Measurements from ENCODE around the gene DOK7.

DOK7 gene

DNA sequence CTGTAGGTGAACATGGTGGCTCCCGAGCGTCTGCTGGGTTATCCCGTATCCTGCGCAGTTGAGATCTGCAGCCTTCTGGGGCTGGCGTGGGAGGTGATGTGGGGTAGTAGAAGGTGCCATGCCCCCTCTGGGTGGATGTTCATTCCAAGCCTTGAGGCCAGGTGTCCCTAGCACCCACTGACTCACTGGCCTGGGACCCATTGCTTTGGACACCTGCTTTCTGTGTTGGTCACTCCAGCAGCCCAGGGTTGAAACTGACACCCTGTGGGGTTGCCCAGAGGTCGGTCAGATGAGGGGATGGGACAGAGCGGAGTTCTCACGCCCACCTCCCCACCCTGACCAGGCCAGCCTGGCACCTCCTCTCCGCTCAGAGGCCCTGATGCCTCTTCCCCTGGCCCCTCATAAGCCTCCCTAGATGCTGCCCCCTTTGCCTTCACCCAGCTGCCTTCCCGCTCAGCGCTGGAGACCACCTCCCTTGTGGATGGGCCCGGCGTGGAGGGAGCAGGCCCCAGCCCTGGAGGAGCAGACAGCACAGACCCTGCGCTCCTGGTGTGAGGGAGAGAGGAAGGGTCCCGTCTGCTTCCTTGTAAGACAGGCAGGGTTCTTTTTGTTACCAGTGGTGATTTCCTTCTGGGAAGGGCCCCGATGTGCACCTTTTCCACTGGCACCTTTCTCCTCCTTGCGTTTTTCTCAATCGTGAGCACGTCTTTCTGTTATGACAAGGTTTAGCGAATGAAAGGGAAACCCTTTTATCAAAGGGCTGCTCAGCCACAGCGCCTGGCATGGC, 2.0 kb downstream of the DOK7 start:
- DNase-seq, result no peak

DNA sequence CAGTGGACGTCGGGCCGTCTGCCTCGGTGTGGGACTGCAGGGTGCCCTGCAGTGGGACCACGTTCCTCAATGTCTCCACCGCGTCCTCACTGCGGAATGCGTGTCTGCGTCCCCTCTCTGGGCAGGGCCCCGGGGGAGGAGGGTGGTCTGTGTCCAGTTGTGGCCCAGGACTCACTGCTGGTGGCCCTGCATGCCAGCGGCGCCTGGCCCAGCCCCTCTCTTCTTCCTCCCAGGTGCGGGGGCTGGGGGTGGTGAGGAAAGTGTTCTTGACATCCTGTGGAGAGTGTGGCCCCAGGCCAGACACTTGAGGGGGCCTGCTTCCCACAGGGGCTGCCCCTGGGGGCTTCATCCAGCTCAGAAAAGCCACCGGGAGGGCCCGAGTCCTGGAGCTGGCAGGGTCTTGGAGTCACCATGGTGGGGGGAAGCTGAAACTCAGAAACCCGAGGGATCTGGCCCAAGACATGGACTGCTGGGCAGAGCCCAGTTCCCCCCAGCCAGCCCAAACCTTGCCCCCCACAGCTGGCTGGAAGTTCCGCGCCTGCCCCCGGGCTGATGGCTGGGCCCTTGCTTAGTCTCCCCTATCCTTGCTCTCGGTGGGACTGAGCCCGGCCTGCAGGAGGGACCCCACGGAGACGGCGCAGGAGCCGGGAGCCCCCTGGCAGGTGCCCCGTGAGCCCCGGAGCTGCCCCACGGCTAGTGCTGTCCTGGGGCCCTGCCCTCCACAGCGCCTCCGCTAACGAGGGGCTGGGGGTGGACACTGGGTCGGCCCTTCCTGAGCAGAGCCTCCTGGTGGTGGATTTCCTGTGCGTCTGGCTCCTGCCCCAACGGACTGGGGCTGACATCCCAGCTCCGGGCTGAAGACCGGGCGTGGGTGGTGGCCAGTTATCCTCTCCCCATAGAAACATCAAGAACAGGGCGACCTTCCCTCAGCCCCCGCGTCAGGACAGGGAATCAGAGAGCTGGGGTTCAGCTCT, 2.9 kb downstream of the DOK7 start:
- DNase-seq, result no peak

DNA sequence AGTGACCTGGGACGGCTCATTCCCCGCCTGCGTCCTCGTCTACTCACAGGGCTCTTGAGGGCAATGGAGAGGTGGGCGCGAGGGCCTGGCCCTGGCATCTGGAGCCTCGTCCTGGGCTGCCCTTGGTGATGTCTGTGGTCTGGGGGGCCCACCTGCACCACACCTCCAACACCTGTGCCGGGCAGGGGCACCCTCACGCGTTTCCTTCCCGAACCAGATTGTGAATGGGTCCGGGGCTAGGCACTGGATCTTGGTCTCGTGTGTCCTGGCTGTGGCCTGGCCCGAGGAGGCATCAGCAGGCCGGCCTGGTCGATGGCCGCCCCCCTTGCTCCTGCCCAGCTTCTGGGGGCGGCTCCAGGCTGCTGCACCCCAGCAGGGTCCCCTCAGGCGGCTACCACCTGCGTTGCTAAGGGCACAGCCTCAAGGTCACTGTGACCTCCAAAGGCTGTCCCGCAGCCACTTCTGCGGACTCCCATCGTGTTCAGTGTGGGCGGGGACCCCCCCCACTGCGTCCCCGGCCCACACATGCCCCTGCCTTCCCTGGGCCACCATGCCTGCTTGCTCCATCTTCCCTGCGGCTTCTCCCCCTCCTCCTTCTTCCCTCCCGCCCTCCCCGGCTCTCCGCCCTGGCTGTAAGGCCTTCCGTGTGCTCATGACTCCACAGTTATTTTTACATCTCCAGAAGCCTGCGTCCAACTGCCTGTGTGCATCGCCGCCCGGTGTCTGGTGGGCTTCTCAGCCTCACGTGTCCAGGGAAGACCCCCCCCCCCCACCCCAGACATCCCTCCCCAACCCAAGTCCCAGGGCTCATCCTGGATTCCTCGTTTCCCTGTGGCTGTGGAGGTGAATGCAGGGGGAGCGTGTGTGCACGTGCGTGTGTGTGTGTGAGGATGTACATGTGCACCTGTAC, 3.8 kb downstream of the DOK7 start:
- no peak for DNase-seq

- no peak for DNase-seq
These were observed 4.5 kb downstream of the DOK7 start for GRCh38 chr4:3467601-3468031.

- no peak for DNase-seq
These were observed 5.0 kb downstream of the DOK7 start for GRCh38 chr4:3468154-3468553.

DNA sequence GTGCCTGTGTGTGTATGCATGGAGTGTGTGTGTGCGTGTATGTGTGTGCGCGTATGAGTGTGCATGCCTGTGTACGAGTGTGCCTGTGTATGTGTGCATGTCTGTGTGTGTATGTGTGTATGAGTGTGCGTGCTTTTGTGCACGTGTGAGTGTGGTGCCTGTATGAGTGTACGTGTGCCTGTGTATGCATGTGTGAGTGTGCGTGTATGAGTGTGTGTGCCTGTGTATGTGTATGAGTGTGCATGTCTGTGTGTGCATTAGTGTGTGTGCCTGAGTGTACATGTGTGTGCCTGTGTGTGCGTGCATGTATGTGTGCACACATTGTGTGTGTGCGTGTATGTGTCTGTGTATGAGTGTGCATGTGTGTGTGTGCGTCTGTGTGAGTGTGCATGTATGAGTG, 5.7 kb downstream of the DOK7 start:
- no peak for DNase-seq

GRCh38 chr4:3469386-3470243, 6.5 kb downstream of the DOK7 start:
- no peak for DNase-seq

GRCh38 chr4:3470244-3471097, 7.4 kb downstream of the DOK7 start:
- no peak for DNase-seq

DNA sequence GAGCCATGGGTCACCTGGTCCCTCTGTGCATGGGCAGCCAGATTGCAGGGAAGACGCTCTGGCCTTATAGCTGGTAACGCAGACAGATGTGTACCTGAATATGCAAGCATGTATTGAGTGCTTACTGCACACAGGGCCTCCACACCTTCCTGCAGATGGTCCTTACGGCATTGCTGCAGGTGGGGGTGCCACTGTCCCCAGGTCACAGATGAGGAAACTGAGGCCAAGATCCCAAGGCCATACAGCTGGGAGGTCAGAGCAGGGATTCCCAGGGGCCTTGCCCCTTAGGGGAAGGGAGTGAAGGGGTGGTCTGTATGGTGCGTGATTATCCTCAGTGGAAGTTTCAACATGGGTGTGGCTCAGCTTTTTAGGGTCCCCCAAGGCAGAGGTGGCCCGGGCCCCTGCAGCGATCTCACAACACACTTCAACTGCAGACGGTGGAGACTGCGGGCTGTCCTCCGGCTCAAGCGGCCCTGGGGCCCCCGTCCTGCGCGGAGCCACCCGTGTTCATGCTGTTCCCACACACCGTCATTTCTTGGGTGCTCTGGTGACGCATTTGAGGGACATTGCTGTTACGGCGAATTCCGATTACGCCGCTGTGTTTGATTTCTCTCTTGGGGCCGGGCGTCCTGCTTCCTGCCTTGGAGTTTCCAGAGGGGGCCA, 8.1 kb downstream of the DOK7 start:
- no peak for DNase-seq

DNA sequence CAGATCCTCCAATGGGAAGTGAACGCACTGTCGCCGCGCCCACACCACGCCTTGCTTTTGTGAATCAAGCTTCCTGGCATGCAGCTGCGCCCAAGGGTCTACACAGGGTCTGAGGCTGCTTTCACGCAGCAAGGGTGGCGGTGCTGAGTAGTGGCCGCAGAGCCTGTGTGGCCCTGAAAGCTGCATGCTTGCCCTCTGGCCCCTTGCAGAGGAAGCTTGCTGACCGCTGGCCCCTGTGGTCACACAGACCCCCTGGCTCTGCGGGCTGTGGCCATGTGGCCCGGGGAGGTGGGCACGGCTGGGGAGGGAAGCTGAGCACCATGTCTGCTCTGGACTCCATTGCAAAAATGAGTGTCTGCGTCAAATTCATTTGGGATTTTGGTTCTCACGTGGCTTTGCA, 8.8 kb downstream of the DOK7 start:
- no peak for DNase-seq

DNA sequence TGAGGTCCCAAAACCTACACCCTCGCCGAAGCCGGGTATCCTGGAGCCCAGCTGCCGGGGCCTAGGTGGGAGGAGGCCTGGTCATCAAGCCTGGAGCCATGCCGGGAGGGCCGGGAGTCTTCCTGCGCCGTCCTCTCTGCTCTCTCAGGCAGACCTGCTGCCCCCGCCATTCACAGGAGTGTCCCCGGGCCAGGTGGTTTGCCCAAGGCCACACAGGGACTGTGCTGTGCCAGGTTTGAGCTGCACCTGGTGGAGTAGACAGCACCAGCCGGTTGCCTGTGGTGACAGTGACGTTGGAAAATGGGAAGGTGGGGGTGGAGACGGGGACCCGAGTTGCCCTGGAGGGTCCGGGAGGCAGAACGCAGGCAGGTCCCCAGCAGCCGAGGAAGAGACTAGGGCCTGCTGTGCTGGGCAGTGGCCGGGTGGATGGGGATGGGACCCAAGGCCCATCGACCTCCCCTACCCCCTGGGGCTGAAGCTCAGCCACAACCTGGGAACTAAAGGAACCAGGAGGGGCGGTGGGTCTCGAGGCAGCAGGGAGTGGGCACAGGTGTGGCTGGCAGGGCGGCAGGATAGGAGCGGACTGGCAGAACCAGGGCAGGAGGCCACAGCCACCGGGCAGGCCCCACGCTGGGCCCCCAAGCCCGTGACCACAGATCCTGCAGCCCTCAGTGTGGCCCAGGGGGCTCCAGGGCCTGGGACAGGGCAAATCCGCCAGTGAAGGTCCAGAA, 9.5 kb downstream of the DOK7 start:
- no peak for DNase-seq

DNA sequence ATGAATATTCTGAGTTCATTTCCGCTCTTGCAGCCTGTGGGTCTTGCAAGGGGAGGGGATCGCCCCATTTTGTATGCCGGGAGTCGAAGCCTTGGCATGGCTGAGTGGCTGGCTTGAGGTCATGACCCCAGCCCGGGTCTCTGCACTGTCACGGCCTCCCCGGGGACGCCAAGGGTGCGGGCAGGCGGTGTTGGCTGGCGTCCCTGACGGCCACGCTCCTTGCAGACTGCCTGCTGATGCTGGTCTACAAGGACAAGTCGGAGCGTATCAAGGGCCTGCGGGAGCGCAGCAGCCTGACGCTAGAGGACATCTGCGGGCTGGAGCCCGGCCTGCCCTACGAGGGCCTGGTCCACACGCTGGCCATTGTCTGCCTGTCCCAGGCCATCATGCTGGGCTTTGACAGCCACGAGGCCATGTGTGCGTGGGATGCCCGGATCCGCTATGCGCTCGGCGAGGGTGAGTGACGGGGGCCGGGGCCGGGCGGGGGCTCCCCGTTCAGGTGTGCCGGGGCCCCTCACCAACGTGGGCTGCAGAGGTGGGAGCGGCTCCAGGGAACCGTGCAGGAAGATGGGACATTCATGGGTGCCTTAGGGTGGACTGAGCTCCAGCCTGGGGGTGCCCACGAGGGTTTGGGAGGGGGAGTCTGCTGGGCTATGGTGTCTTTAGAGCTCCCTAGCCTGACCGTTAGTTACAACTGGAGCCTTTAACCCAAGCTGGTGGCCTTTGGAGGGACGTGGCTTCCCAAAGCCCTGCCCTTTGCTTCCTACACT, 10.3 kb downstream of the DOK7 start:
- DNase-seq, result no peak

GRCh38 chr4:3473996-3474765, 11.1 kb downstream of the DOK7 start:
- no peak for DNase-seq

DNA sequence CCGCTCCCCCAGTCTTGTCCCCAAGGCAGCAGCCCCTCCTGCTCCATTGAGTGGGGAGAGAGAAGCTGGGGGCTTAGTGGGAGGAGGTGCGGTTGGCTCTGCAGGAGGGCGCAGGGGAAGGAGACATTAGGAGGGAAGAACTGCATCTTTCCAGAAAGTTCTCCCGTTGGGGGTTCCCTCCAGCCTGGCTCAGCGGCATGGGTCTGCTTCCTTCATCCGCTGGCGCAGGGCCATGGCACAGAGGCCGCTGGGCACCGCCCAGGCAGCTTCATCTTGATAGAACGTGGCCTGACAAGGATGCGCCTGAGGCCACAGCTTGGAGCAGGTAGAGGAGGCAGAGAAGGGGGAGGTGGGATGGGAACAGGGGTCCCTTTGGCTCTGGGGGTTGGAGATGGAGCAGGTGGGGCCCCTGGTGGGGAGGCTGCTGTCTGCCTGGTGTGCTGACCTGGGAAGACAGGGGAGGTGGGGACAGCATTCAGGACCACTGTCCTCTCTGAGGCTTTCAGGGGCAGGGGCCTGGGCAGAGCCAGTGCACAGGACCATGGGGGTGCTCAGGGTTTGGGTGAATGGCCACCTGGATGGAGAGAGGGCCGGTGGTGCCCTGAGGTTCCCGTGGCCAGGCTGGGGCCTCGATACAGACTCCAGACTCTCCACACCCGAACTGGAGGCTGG, 12.1 kb downstream of the DOK7 start:
- no peak for DNase-seq

- no peak for DNase-seq
These were observed 12.7 kb downstream of the DOK7 start for GRCh38 chr4:3475713-3476260.

DNA sequence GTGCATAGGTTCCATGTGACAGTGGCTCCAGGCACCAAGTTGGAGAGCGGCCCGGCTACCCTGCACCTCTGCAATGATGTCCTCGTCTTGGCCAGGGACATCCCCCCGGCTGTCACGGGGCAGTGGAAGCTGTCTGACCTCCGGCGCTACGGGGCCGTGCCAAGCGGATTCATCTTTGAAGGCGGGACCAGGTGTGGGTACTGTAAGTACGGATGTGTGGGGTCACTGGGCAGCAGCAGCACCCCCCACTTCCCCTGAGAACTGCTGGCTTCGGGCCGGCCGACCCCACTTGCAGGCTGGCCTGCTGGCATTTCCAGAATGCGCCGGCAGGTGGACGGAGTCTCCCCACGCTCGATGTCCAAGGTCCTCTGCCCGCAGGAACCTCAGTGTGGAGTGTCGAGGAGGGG, 13.2 kb downstream of the DOK7 start:
- no peak for DNase-seq

Measured in activated CD4-positive, alpha-beta T cell treated with anti-CD3 and anti-CD28 coated beads, Interleukin-2, amount 50 U/mL, for 4 hours (primary cell).